ENCODE measurements around the gene XRCC2.

The XRCC2 gene

DNA sequence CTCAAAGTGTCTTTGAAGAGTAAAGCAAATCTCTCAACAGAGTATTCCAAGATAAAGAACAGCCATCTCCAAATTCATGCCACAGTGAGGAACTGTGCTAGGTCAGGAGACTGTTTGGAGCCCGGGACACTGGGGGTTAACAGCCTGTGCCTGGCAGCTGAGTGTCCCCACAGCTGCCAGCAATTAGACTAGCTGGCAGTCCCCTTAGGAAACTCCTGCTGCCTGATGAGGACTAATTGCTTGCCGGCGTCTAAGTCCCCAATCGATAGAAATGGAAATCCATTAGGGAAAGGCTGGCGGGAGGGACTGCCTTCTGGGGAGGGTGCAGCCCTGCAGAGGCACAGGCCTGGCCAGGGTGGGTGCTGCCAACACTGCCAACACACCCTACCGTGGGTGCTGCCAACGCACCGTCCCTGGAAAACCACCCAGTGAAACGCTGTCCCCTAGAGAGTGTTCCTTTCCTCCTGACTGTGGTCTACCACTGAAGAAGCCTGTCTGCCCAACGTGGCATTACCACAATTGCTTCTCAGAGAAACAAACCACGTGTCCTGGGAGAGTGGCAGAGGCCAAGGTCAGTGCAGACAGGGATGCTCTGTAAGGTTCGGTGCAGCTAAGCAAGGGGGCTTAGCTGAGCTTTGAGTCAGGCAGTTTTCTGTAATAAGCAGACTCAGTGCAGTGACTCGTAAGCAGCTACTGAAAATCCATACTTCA is 60.8 kb downstream of the XRCC2 start:
- no peak for DNase-seq (ENCODE audit: low read depth)

DNA sequence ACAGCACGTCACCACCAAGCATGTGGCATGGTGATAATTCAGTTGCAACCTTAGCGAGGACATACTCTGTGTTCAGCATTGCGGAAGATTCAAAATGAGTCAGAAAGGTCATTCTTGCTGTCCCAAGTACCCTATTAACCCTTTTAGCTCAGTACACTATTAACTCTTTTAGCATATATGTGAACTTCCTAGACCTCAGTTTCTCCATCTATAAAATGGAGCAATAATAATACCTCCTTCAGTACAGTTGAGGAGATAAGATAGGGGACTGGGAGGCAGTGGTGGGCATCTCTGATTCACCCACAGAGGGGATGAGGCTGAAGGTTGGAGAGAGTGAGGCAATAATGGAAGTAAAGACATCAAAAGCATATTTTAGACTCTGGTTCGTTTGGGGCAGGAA is 67.3 kb downstream of the XRCC2 start:
- no peak for DNase-seq (ENCODE audit: low read depth)

- DNase-seq (ENCODE audit: low read depth): no peak
These were observed 67.7 kb downstream of the XRCC2 start for GRCh38 chr7:152608208-152608607.

DNA sequence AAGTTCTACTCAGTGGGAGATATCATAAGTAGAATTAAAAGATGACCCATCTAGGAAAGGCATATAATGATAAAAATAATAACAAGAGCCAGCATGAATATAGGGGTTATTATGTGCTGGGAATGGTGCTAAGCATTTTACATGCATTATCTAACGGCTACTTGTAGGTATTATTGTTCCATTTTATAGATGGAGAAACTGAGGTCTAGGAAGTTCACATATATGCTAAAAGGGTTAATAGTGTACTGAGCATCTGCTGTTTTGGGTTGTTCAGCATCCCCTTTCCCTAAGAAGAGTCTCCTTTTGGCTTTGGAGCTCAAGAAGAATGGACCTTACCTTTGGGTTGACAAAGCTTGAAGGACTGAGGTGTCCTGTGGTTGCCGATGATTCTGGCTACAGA is 68.9 kb downstream of the XRCC2 start:
- no peak for DNase-seq (ENCODE audit: low read depth)

DNA sequence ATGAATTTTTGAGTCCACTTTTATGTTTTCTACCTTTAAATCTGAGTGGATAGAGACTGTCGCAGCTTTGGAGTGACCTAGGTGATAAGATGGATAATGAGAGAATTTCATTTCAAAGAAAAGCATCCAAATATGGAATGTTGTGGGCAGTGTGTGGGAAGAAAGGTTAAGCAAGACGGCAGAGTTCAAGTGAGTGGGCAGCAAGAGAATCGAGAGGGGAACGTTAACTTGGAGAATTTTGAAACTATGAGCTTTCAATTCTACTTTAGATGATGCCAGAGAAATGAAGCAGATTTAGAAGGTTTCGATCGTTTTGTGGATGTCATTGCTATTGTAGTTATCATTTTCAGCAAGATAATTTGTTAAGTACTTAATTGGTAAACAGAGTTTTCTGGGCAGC is 73.0 kb downstream of the XRCC2 start:
- no peak for DNase-seq (ENCODE audit: low read depth)

DNA sequence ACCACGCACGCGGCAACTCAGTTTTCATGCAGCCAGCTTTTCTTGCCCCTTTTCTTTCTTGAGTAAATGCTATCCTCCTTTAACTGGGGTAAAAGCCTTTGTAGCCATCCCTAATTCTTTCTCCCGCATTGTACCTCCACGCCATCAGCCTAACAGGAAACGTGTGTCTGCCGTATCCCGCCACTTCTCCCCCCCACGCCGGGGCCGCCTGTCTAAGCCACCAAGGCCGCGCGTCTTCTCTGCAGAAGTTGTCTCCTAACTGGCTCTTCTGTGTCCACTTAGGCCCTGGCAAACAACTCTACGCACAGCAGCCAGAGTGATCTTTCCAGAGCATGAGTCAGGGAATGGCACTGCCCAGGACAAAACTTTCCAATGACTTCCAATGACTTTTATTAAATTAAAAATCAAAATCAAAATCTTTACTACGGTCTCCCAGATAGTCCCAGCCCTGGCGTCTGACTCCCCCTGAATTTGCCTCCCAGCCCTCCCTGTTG is 74.6 kb downstream of the XRCC2 start:
- DNase-seq (ENCODE audit: low read depth): no peak

DNA sequence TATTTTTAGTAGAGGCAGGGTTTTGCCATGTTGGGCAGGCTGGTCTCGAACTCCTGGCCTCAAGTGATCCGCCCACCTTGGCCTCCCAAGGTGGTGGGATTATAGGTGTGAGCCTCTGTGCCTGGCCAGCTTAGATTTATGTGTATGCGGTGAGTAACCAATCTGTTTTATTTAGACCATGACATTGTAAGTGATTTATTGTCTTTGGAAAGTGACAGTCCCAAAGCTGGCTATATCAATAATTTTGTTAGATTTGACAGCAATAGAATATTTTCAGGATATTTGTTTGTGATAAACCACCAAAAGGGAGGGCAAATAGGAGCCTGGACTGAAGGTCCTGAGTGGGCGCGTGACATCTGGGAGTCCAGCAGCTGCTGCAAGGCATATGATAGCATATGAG is 75.7 kb downstream of the XRCC2 start:
- no peak for DNase-seq (ENCODE audit: low read depth)

DNA sequence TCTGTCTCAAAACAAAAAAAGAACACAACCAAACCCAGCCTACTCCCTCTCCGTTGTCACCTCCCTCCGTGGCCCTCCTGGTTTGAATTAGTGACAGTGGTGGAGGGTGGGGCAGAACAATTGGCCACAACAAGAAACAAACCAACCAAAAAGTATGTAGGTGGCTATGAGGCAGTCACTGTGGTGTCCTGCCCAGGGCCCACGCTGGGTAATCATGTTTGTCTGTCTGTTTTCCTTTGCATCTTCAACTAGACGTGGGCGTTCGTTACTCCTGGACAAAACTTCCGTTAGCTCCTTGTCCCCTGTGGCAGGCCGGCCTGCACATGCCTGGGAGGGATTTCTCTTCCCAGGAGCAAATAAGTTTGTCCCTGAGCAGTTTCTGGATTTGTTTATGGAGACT is 78.4 kb downstream of the XRCC2 start:
- DNase-seq (ENCODE audit: low read depth): no peak

DNA sequence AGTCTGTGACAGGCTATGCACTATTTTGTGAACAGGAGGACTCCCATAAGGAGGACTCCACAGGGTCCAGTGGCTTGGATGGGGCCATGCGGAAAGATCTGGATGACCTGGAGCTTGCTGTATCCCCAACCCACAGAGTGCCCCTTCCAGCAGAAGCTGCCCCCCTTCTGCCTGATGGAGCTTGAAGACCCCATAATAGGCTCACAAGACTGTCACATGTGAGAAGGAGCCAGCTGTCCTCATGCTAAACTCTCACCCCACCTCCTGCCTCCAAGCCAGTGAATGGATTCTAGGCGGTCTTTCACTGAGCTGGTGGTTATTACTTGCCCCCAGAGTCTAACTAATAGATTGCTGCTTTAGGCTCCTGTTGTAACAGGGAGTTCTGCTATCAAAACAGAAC is 79.1 kb downstream of the XRCC2 start:
- DNase-seq (ENCODE audit: low read depth): no peak
